WTC11 (cell line): Measurements from ENCODE around the gene IL17RB. TPM values are rescaled to one million over a fixed set of nuclear protein-coding genes. Genes with fewer than 3 reads are reported as not detected.

Source experiments
- ATAC-seq: fragments of 200-7000 bp; cut with Tn5 transposase; 2 replicates; pipeline ENCODE4 v1.10.0; 2021; ENCODE audit warnings: mild to moderate bottlenecking, moderate library complexity
- CTCF ChIA-PET: fragments of 300-600 bp; sonication (Branson Sonifier 250); formaldehyde crosslinking; loops from one replicate; lab custom pipeline; 2021; ENCODE audit warnings: antibody characterized with exemption; lab: Charles Lee
- POLR2A ChIA-PET: fragments of 350-600 bp; sonication (Branson Sonifier 250); formaldehyde crosslinking; loops from one replicate; lab custom pipeline; 2021; ENCODE audit warnings: antibody characterized with exemption; lab: Charles Lee
- DNase-seq: peaks from one replicate; pipeline ENCODE4 v3.0.0; 2021; ENCODE audit warnings: low spot score
- H3K27ac Mint-ChIP-seq: 2 replicates; pipeline ENCODE4 v1.8.0; 2021; ENCODE audit warnings: mixed read lengths
- H3K27me3 Mint-ChIP-seq: 2 replicates; pipeline ENCODE4 v1.8.0; 2021; ENCODE audit warnings: low read depth, mild to moderate bottlenecking, moderate library complexity, mixed read lengths
- H3K36me3 Mint-ChIP-seq: 2 replicates; pipeline ENCODE4 v1.8.0; 2021; ENCODE audit warnings: mixed read lengths
- H3K4me1 Mint-ChIP-seq: 2 replicates; pipeline ENCODE4 v1.8.0; 2022; ENCODE audit warnings: mixed read lengths
- H3K4me3 Mint-ChIP-seq: 2 replicates; pipeline ENCODE4 v1.8.0; 2021; ENCODE audit warnings: mild to moderate bottlenecking, moderate library complexity, mixed read lengths
- H3K9me3 Mint-ChIP-seq: 2 replicates; pipeline ENCODE4 v1.8.0; 2021; ENCODE audit warnings: mixed read lengths
- CBFB ChIP-seq: sonication (generic); formaldehyde crosslinking; IDR thresholded peaks from 2 replicates; pipeline ENCODE4 v1.8.1; 2022; ENCODE audit warnings: mild to moderate bottlenecking, low read depth, missing genetic modification reagents
- CREB1 ChIP-seq: sonication (generic); formaldehyde crosslinking; IDR thresholded peaks from 2 replicates; pipeline ENCODE4 v1.8.0; 2023; ENCODE audit warnings: mild to moderate bottlenecking, missing genetic modification reagents
- ETV6 ChIP-seq: sonication (generic); formaldehyde crosslinking; IDR thresholded peaks from 2 replicates; pipeline ENCODE4 v1.8.1; 2022; ENCODE audit warnings: mild to moderate bottlenecking, missing genetic modification reagents
- FOXP1 ChIP-seq: sonication (generic); formaldehyde crosslinking; IDR thresholded peaks from 2 replicates; pipeline ENCODE4 v1.8.0; 2022; ENCODE audit warnings: missing genetic modification reagents, mild to moderate bottlenecking, moderate library complexity, borderline replicate concordance
- HMGA2 ChIP-seq: fragments of 250-450 bp; sonication (Bioruptor Pico); IDR thresholded peaks from 2 replicates; pipeline ENCODE4 v1.4.0; 2021; ENCODE audit warnings: mild to moderate bottlenecking, moderate library complexity
- MXD4 ChIP-seq: fragments of 250-450 bp; sonication (Bioruptor Pico); IDR thresholded peaks from 2 replicates; pipeline ENCODE4 v1.8.0; 2021; ENCODE audit warnings: mild to moderate bottlenecking, moderate library complexity, borderline replicate concordance
- NR2C2 ChIP-seq: sonication (generic); formaldehyde crosslinking; IDR thresholded peaks from 2 replicates; pipeline ENCODE4 v1.8.0; 2022; ENCODE audit warnings: mild to moderate bottlenecking, missing genetic modification reagents
- SMAD3 ChIP-seq: sonication (generic); formaldehyde crosslinking; IDR thresholded peaks from 2 replicates; pipeline ENCODE4 v1.8.0; 2022; ENCODE audit warnings: missing genetic modification reagents, mild to moderate bottlenecking, borderline replicate concordance
- SMAD4 ChIP-seq: sonication (generic); formaldehyde crosslinking; IDR thresholded peaks from 2 replicates; pipeline ENCODE4 v1.8.0; 2022; ENCODE audit warnings: mild to moderate bottlenecking, missing genetic modification reagents
- SP1 ChIP-seq: sonication (generic); formaldehyde crosslinking; conservative IDR thresholded peaks from 2 replicates; pipeline ENCODE4 v1.8.1; 2022; ENCODE audit warnings: missing genetic modification reagents
- TCF7 ChIP-seq: sonication (generic); formaldehyde crosslinking; IDR thresholded peaks from 2 replicates; pipeline ENCODE4 v1.8.0; 2022; ENCODE audit warnings: mild to moderate bottlenecking, low read depth, missing genetic modification reagents, moderate library complexity
- TEAD4 ChIP-seq: sonication (generic); formaldehyde crosslinking; IDR thresholded peaks from 2 replicates; pipeline ENCODE4 v1.8.0; 2022; ENCODE audit warnings: mild to moderate bottlenecking, missing genetic modification reagents
- TP53 ChIP-seq: sonication (generic); formaldehyde crosslinking; IDR thresholded peaks from 2 replicates; pipeline ENCODE4 v1.8.1; 2023; ENCODE audit warnings: mild to moderate bottlenecking, missing genetic modification reagents
- ZBTB21 ChIP-seq: sonication (generic); formaldehyde crosslinking; IDR thresholded peaks from 2 replicates; pipeline ENCODE4 v1.8.1; 2023; ENCODE audit warnings: mild to moderate bottlenecking, missing genetic modification reagents, borderline replicate concordance
- ZNF121 ChIP-seq: sonication (generic); formaldehyde crosslinking; IDR thresholded peaks from 2 replicates; pipeline ENCODE4 v1.8.0; 2023; ENCODE audit warnings: missing genetic modification reagents
- ZNF423 ChIP-seq: fragments of 250-450 bp; sonication (Bioruptor Pico); IDR thresholded peaks from 2 replicates; pipeline ENCODE4 v2.1.2; 2022; ENCODE audit warnings: mild to moderate bottlenecking, moderate library complexity
- total RNA-seq: library from RNA; stranded (reverse); gene quantifications from 3 replicates; pipeline ENCODE4 v1.2.3, GENCODE V29; 2021
- TF ChIP-seq, protein P1 (sequence below): fragments of 250-450 bp; sonication (Bioruptor Pico); IDR thresholded peaks from 2 replicates; pipeline ENCODE4 v1.9.0; 2021; ENCODE audit warnings: moderate library complexity, mild to moderate bottlenecking, inconsistent platforms, borderline replicate concordance
- TF ChIP-seq, protein P2 (sequence below): sonication (generic); formaldehyde crosslinking; IDR thresholded peaks from 2 replicates; pipeline ENCODE4 v1.8.0; 2023; ENCODE audit warnings: mild to moderate bottlenecking, missing genetic modification reagents
- TF ChIP-seq, protein P3 (sequence below): sonication (generic); formaldehyde crosslinking; conservative IDR thresholded peaks from 2 replicates; pipeline ENCODE4 v1.8.1; 2022; ENCODE audit warnings: mild to moderate bottlenecking, missing genetic modification reagents
- TF ChIP-seq, protein P4 (sequence below): sonication (generic); formaldehyde crosslinking; IDR thresholded peaks from 2 replicates; pipeline ENCODE4 v1.8.1; 2023; ENCODE audit warnings: mild to moderate bottlenecking, missing genetic modification reagents, moderate library complexity
- TF ChIP-seq, protein P5 (sequence below): sonication (generic); formaldehyde crosslinking; IDR thresholded peaks from 2 replicates; pipeline ENCODE4 v1.8.1; 2022; ENCODE audit warnings: low read depth, missing genetic modification reagents, borderline replicate concordance
- TF ChIP-seq, protein P6 (sequence below): sonication (generic); formaldehyde crosslinking; IDR thresholded peaks from 2 replicates; pipeline ENCODE4 v1.8.1; 2023; ENCODE audit warnings: mild to moderate bottlenecking, missing genetic modification reagents
- TF ChIP-seq, protein P7 (sequence below): sonication (generic); formaldehyde crosslinking; IDR thresholded peaks from 2 replicates; pipeline ENCODE4 v1.8.1; 2023; ENCODE audit warnings: mild to moderate bottlenecking, missing genetic modification reagents
- TF ChIP-seq, protein P8 (sequence below): fragments of 250-450 bp; sonication (Bioruptor Pico); IDR thresholded peaks from 2 replicates; pipeline ENCODE4 v1.8.0; 2021; ENCODE audit warnings: mild to moderate bottlenecking

Gene IL17RB
- total RNA-seq, 1 experiment from 2014 or later: 5.6 TPM

DNA sequence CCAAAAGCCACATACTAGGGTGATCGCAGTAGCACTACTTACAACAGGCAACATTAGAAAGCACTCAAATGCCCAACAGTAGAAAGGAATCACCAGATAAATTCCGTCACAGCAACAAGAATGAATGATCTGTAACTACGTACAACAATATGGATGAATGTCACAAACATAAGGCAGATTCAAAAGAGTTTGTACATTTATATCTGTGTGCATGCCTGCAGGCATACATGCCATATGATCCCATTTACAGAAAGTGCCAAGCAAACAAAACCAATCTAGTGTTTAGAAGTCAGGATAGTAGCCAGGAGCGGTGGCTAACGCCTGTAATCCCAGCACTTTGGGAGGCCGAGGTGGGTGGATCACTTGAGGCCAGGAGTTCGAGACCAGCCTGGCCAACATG, 3.5 kb downstream of the IL17RB start (continued):
- TF ChIP-seq, protein P1, sequence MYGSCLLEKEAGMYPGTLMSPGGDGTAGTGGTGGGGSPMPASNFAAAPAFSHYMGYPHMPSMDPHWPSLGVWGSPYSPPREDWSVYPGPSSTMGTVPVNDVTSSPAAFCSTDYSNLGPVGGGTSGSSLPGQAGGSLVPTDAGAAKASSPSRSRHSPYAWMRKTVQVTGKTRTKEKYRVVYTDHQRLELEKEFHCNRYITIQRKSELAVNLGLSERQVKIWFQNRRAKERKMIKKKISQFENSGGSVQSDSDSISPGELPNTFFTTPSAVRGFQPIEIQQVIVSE (CRISPR knock-in tag): no peak
- TF ChIP-seq NR2C2 (CRISPR knock-in tag) (no peak), CREB1 (CRISPR knock-in tag) (no peak), MXD4 (CRISPR knock-in tag) (no peak), TEAD4 (CRISPR knock-in tag) (no peak), ZNF423 (no peak), FOXP1 (CRISPR knock-in tag) (no peak)
- TF ChIP-seq, protein P2, sequence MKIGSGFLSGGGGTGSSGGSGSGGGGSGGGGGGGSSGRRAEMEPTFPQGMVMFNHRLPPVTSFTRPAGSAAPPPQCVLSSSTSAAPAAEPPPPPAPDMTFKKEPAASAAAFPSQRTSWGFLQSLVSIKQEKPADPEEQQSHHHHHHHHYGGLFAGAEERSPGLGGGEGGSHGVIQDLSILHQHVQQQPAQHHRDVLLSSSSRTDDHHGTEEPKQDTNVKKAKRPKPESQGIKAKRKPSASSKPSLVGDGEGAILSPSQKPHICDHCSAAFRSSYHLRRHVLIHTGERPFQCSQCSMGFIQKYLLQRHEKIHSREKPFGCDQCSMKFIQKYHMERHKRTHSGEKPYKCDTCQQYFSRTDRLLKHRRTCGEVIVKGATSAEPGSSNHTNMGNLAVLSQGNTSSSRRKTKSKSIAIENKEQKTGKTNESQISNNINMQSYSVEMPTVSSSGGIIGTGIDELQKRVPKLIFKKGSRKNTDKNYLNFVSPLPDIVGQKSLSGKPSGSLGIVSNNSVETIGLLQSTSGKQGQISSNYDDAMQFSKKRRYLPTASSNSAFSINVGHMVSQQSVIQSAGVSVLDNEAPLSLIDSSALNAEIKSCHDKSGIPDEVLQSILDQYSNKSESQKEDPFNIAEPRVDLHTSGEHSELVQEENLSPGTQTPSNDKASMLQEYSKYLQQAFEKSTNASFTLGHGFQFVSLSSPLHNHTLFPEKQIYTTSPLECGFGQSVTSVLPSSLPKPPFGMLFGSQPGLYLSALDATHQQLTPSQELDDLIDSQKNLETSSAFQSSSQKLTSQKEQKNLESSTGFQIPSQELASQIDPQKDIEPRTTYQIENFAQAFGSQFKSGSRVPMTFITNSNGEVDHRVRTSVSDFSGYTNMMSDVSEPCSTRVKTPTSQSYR (CRISPR knock-in tag): no peak

DNA sequence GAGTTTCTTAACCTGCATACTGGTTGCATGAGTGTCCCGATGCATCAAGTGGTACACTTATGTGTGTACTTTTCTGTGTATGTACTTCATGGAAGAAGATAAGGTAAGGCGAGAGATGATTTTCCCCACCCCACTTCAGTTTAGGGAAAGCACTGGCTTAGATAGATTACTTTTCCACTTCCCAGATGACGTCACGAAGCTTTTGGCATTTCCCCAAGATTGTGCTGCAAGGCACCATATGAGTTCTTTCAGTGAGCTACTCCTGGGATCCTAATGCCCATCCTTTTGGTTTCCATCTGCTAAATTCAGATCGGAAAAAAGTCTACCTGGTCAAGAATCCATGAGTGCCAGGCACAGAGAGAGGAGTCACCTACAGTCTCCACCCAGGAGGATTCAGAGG, 4.5 kb downstream of the IL17RB start:
- H3K27ac Mint-ChIP-seq: no peak overlapping the region
- ATAC-seq: no peak

More for the DNA sequence above, 4.5 kb downstream of the IL17RB start:
- Mint-ChIP-seq H3K4me1 (peaks cover 5% of the 10 kb centered on the region; the same call in 1 of the 2 replicates), H3K27me3 (peaks cover 18% of the 10 kb centered on the region), H3K9me3 (no peaks in the 10 kb centered on the region), H3K4me3 (no peak overlapping the region), H3K36me3 (no peaks in the 10 kb centered on the region; the same call in 1 of the 2 replicates)
- TF ChIP-seq, protein P2 (CRISPR knock-in tag): no peak
- TF ChIP-seq TCF7 (CRISPR knock-in tag) (no peak), SMAD3 (CRISPR knock-in tag) (no peak), TP53 (CRISPR knock-in tag) (no peak), ZBTB21 (CRISPR knock-in tag) (no peak), ETV6 (no peak), ZNF423 (no peak), HMGA2 (CRISPR knock-in tag) (no peak), SP1 (no peak), SMAD4 (no peak), ZNF121 (CRISPR knock-in tag) (no peak), CBFB (CRISPR knock-in tag) (no peak)
- TF ChIP-seq, protein P3, sequence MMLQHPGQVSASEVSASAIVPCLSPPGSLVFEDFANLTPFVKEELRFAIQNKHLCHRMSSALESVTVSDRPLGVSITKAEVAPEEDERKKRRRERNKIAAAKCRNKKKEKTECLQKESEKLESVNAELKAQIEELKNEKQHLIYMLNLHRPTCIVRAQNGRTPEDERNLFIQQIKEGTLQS: no peak
- TF ChIP-seq, protein P4, sequence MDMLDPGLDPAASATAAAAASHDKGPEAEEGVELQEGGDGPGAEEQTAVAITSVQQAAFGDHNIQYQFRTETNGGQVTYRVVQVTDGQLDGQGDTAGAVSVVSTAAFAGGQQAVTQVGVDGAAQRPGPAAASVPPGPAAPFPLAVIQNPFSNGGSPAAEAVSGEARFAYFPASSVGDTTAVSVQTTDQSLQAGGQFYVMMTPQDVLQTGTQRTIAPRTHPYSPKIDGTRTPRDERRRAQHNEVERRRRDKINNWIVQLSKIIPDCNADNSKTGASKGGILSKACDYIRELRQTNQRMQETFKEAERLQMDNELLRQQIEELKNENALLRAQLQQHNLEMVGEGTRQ (CRISPR knock-in tag): no peak
- TF ChIP-seq, protein P5, sequence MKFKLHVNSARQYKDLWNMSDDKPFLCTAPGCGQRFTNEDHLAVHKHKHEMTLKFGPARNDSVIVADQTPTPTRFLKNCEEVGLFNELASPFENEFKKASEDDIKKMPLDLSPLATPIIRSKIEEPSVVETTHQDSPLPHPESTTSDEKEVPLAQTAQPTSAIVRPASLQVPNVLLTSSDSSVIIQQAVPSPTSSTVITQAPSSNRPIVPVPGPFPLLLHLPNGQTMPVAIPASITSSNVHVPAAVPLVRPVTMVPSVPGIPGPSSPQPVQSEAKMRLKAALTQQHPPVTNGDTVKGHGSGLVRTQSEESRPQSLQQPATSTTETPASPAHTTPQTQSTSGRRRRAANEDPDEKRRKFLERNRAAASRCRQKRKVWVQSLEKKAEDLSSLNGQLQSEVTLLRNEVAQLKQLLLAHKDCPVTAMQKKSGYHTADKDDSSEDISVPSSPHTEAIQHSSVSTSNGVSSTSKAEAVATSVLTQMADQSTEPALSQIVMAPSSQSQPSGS (CRISPR knock-in tag): no peak
- TF ChIP-seq, protein P6, sequence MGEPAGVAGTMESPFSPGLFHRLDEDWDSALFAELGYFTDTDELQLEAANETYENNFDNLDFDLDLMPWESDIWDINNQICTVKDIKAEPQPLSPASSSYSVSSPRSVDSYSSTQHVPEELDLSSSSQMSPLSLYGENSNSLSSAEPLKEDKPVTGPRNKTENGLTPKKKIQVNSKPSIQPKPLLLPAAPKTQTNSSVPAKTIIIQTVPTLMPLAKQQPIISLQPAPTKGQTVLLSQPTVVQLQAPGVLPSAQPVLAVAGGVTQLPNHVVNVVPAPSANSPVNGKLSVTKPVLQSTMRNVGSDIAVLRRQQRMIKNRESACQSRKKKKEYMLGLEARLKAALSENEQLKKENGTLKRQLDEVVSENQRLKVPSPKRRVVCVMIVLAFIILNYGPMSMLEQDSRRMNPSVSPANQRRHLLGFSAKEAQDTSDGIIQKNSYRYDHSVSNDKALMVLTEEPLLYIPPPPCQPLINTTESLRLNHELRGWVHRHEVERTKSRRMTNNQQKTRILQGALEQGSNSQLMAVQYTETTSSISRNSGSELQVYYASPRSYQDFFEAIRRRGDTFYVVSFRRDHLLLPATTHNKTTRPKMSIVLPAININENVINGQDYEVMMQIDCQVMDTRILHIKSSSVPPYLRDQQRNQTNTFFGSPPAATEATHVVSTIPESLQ (CRISPR knock-in tag): no peak
- TF ChIP-seq, protein P7, sequence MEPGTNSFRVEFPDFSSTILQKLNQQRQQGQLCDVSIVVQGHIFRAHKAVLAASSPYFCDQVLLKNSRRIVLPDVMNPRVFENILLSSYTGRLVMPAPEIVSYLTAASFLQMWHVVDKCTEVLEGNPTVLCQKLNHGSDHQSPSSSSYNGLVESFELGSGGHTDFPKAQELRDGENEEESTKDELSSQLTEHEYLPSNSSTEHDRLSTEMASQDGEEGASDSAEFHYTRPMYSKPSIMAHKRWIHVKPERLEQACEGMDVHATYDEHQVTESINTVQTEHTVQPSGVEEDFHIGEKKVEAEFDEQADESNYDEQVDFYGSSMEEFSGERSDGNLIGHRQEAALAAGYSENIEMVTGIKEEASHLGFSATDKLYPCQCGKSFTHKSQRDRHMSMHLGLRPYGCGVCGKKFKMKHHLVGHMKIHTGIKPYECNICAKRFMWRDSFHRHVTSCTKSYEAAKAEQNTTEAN (CRISPR knock-in tag): no peak
- TF ChIP-seq, protein P8, sequence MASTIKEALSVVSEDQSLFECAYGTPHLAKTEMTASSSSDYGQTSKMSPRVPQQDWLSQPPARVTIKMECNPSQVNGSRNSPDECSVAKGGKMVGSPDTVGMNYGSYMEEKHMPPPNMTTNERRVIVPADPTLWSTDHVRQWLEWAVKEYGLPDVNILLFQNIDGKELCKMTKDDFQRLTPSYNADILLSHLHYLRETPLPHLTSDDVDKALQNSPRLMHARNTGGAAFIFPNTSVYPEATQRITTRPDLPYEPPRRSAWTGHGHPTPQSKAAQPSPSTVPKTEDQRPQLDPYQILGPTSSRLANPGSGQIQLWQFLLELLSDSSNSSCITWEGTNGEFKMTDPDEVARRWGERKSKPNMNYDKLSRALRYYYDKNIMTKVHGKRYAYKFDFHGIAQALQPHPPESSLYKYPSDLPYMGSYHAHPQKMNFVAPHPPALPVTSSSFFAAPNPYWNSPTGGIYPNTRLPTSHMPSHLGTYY (CRISPR knock-in tag): no peak
- ChIA-PET CTCF (no interaction called here), POLR2A (interaction anchor here (0.7 kb wide), 1 partner anchor 102 kb away, joined by 3 read pairs; no protein-coding TSS in a partner anchor)
- no peak for DNase-seq
